ENCODE measurements around the gene AGAP1.

The AGAP1 gene

DNA sequence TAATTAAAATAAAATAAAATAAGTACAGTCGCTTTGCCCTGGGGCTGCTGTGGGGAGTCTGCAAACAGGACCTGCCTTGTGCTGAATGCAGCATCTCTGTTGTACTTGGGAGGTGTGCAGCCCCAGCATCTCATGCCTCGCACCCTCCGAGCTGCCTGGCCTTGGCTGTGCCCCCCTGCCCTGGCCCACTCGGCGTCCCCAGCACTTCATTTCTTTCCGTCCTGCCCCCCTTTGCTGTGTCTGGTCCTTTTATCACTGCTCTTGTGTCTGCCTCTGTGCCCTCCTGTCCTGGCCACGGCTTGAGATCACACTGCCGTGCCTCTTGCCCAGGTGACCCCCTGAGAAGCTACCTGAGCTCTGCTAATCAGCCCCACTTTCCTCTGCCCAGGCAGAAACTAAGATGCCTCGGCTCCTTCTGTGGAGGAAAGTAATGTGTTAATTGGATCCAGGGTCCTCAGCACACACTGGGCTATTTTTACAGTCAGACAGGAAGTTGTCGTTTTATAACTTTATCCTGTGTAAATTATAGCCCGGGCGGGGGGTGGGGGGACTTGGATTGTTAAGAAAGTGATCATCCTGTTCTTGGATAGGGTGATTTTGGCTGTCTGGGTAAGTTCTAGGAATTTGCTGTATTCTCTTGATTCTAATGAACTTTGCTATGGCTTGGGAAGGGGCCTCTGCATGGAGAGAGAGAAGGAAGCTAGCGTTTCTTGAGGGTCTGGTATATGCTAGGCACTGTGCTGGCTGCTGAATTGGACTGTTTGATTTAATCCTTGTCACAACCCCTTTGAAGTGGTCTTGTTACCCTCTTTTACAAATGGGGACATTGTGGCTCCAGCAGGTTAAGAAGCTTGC, 69.4 kb downstream of the AGAP1 start:
- H3K4me1 ChIP-seq (ENCODE audit: control insufficient read depth in 1 of 2, insufficient read depth in 2 of 2, low read length in 2 of 2) = peaks cover 0 to 11% of the 10 kb centered on the region in 2 donors
- H3K9me3 ChIP-seq (ENCODE audit: control insufficient read depth in 1 of 2, low read length in 2 of 2) = no peaks in the 10 kb centered on the region
- no peak overlapping the region for H3K27ac ChIP-seq (ENCODE audit: low read length)
- H3K4me3 ChIP-seq (ENCODE audit: low read depth in 1 of 2, low read length in 2 of 2) = no peak overlapping the region
- no peaks in the 10 kb centered on the region for H3K27me3 ChIP-seq (ENCODE audit: low read depth, low read length)
- H3K36me3 ChIP-seq (ENCODE audit: control insufficient read depth in 1 of 2, insufficient read depth in 2 of 2, low read length in 2 of 2) = peaks cover 0 to 2% of the 10 kb centered on the region in 2 donors

DNA sequence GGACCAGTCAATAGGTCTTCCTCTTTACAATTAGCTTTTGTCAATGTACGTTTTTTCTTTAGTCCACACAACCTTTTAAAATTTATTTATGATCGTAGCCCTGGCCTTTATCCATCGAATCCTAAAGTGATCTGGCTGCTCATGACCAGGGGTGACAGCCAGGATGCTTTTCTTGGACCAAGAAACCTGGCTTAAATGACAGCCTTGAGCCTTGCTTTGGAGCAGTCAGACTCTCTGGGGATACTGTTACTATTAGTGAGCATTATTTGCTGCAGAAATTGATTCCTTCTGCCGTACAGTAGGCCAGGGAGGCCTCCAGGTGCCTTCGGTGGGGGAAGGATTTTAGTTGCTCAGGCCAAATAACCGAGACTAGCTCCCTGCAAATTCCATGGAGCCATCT, 70.2 kb downstream of the AGAP1 start:
- H3K27ac ChIP-seq (ENCODE audit: low read length) = no peak overlapping the region
- H3K36me3 ChIP-seq (ENCODE audit: control insufficient read depth in 1 of 2, insufficient read depth in 2 of 2, low read length in 2 of 2) = peaks cover 0 to 7% of the 10 kb centered on the region in 2 donors
- peaks cover 0 to 5% of the 10 kb centered on the region in 2 donors for H3K9me3 ChIP-seq (ENCODE audit: control insufficient read depth in 1 of 2, low read length in 2 of 2)
- no peak overlapping the region for H3K4me3 ChIP-seq (ENCODE audit: low read depth in 1 of 2, low read length in 2 of 2)
- no peaks in the 10 kb centered on the region for H3K27me3 ChIP-seq (ENCODE audit: low read depth, low read length)
- peaks cover 0 to 11% of the 10 kb centered on the region in 2 donors for H3K4me1 ChIP-seq (ENCODE audit: control insufficient read depth in 1 of 2, insufficient read depth in 2 of 2, low read length in 2 of 2)

DNA sequence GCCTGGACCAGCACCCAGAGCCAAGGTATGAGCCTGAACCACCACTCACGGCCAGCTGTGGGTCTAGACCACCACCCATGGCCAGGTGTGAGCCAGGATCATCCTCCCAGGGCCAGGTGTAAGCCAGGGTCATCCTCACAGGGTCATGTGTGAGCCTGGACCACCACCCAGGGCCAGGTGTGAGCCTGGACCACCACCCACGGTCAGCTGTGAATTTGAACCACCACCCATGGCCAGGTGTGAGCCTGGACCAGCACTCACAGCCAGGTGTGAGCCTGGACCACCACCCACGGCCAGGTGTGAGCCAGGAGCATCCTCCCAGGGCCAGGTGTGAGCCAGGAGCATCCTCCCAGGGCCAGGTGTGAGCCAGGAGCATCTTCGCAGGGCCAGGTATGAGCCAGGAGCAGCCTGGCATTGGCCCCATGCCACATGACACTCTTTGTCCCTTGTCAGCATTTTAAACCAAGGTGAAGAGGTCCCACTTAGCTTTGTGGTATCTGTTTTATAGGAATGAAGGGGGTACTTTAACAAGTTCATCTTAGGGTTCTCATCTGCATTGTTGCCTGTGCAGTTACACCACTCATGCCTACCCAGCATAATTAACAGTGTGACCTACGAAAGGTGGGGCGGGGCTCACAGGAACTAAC, 71.2 kb downstream of the AGAP1 start:
- Histone ChIP-seq H3K4me1 (ENCODE audit: control insufficient read depth in 1 of 2, insufficient read depth in 2 of 2, low read length in 2 of 2) (peaks cover 0 to 11% of the 10 kb centered on the region in 2 donors), H3K4me3 (ENCODE audit: low read depth in 1 of 2, low read length in 2 of 2) (no peak overlapping the region), H3K36me3 (ENCODE audit: control insufficient read depth in 1 of 2, insufficient read depth in 2 of 2, low read length in 2 of 2) (peaks cover 0 to 7% of the 10 kb centered on the region in 2 donors), H3K27ac (ENCODE audit: low read length) (no peak overlapping the region), H3K9me3 (ENCODE audit: control insufficient read depth in 1 of 2, low read length in 2 of 2) (peaks cover 0 to 5% of the 10 kb centered on the region in 2 donors), H3K27me3 (ENCODE audit: low read depth, low read length) (no peaks in the 10 kb centered on the region)

DNA sequence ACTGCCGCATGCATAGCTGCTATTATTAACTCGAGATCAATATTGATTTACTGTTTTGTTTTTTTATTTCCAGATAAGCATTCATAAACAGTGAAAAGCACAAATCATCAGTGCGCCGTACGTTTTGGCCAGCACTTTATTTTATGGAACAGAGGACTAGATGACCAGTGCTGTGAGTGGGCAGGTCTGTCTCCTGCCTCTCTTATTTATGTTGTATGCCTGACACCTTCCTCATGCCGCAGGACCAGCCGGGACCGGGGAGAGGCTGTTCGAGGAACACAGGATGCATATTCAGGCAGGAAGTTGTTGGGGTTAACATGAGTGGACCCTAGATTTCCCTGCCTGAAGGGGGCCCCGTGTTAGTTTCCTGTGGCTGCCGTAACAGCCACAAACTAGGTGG, 72.6 kb downstream of the AGAP1 start:
- Histone ChIP-seq H3K36me3 (ENCODE audit: control insufficient read depth in 1 of 2, insufficient read depth in 2 of 2, low read length in 2 of 2) (peaks cover 0 to 7% of the 10 kb centered on the region in 2 donors), H3K4me1 (ENCODE audit: control insufficient read depth in 1 of 2, insufficient read depth in 2 of 2, low read length in 2 of 2) (peaks cover 0 to 11% of the 10 kb centered on the region in 2 donors), H3K27ac (ENCODE audit: low read length) (no peak overlapping the region)

DNA sequence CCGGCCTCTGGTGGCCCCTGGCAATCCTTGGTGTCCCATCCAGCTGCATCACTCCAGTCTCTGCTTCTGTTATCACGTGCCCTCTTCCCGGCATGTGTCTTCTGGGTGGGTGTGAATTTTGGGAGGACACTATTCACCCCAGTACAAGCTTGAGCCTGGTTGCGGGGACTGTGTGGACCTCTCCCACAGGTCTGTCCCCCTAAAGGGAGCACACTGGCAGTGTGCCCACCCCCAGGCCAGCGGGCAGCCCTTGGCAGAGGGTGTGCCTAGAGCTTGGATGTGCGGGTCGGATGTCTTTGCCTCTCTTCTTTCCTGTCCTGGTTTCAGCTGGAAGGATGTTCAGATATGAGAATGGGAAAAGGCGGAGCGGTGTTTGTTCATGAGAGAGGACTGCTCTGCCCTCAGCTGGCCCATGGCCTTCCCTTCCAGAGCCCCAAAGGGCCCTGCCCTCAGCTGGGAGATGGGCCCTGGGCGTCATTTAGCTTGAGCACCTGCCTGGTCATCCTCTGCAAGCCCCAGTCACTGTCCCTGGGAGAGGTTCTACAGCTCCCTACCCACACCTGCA, 73.2 kb downstream of the AGAP1 start:
- Histone ChIP-seq H3K9me3 (ENCODE audit: control insufficient read depth in 1 of 2, low read length in 2 of 2) (peaks cover 0 to 5% of the 10 kb centered on the region in 2 donors), H3K27me3 (ENCODE audit: low read depth, low read length) (no peaks in the 10 kb centered on the region), H3K4me3 (ENCODE audit: low read depth in 1 of 2, low read length in 2 of 2) (no peak overlapping the region), H3K27ac (ENCODE audit: low read length) (no peak overlapping the region), H3K36me3 (ENCODE audit: control insufficient read depth in 1 of 2, insufficient read depth in 2 of 2, low read length in 2 of 2) (peaks cover 0 to 7% of the 10 kb centered on the region in 2 donors), H3K4me1 (ENCODE audit: control insufficient read depth in 1 of 2, insufficient read depth in 2 of 2, low read length in 2 of 2) (peaks cover 0 to 11% of the 10 kb centered on the region in 2 donors)

More for the DNA sequence above, 72.6 kb downstream of the AGAP1 start:
- Histone ChIP-seq H3K9me3 (ENCODE audit: control insufficient read depth in 1 of 2, low read length in 2 of 2) (peaks cover 0 to 5% of the 10 kb centered on the region in 2 donors), H3K27me3 (ENCODE audit: low read depth, low read length) (no peaks in the 10 kb centered on the region), H3K4me3 (ENCODE audit: low read depth in 1 of 2, low read length in 2 of 2) (no peak overlapping the region)

DNA sequence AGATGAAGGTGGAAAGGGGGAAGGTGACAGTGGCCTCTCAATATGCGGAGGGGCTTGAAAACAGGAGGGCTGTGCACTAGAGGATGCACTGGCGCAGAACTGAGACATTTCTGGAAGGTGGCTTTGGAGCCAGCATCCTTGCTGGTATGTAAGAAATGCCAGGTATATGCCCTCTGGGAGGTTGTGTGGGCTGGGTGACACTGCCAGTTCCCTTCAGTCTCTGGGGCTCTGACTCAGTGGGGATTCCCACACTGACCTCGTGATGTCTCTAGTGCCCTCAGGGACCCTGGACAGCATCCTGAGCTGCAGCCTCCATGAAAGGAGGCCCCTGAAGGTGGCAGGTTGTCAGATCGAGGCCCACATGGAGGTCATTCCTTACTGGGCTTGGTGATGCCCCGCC, 74.0 kb downstream of the AGAP1 start:
- H3K36me3 ChIP-seq (ENCODE audit: control insufficient read depth in 1 of 2, insufficient read depth in 2 of 2, low read length in 2 of 2) = peaks cover 0 to 7% of the 10 kb centered on the region in 2 donors
- H3K4me3 ChIP-seq (ENCODE audit: low read depth in 1 of 2, low read length in 2 of 2) = no peak overlapping the region
- peaks cover 0 to 11% of the 10 kb centered on the region in 2 donors for H3K4me1 ChIP-seq (ENCODE audit: control insufficient read depth in 1 of 2, insufficient read depth in 2 of 2, low read length in 2 of 2)

DNA sequence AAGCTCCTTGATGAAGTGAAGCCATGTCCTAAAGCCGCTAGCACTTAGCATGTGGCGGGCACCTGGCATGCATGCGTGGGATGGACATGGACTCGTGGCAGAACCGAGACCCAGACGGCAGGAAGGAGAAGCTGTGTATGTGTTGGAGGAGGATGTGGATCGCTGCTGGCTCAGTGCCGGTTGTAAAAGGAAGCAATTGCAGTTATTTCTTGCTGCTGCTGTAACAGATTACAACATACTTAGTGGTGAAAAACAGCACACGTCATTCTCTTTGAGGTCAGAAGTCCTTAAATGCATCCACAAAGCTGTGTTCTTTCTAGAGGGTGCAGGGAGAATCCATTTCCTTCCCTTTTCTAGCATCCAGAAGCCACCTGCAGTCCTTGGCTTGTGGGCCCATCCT, 74.6 kb downstream of the AGAP1 start:
- Histone ChIP-seq H3K4me3 (ENCODE audit: low read depth in 1 of 2, low read length in 2 of 2) (no peak overlapping the region), H3K4me1 (ENCODE audit: control insufficient read depth in 1 of 2, insufficient read depth in 2 of 2, low read length in 2 of 2) (peaks cover 0 to 6% of the 10 kb centered on the region in 2 donors), H3K36me3 (ENCODE audit: control insufficient read depth in 1 of 2, insufficient read depth in 2 of 2, low read length in 2 of 2) (peaks cover 0 to 7% of the 10 kb centered on the region in 2 donors), H3K9me3 (ENCODE audit: control insufficient read depth in 1 of 2, low read length in 2 of 2) (peaks cover 0 to 5% of the 10 kb centered on the region in 2 donors), H3K27ac (ENCODE audit: low read length) (no peak overlapping the region), H3K27me3 (ENCODE audit: low read depth, low read length) (no peaks in the 10 kb centered on the region)

More for the DNA sequence above, 74.0 kb downstream of the AGAP1 start:
- Histone ChIP-seq H3K9me3 (ENCODE audit: control insufficient read depth in 1 of 2, low read length in 2 of 2) (peaks cover 0 to 5% of the 10 kb centered on the region in 2 donors), H3K27ac (ENCODE audit: low read length) (no peak overlapping the region), H3K27me3 (ENCODE audit: low read depth, low read length) (no peaks in the 10 kb centered on the region)

DNA sequence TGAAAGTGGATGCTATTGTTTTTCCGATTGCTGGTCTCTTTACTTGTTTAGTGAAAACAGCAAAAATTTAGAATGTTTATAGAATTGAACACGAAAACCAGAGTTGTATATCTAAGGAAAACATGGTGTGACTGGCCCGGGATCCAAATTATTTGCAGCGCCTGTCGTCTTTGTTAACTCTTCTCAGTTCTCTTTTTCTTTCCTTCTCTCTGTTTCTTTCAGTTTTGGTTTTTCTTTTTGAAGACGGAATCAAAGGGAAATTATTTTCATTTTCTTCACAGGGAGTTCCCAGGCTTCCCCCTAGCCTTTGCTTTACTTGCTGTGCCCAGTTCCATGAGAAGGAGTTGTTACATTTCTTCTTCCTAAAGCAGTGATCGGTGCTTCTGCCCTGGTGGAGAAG, 76.0 kb downstream of the AGAP1 start:
- Histone ChIP-seq H3K4me1 (ENCODE audit: control insufficient read depth in 1 of 2, insufficient read depth in 2 of 2, low read length in 2 of 2) (no peaks in the 10 kb centered on the region), H3K27ac (ENCODE audit: low read length) (no peak overlapping the region), H3K9me3 (ENCODE audit: control insufficient read depth in 1 of 2, low read length in 2 of 2) (peaks cover 0 to 5% of the 10 kb centered on the region in 2 donors), H3K4me3 (ENCODE audit: low read depth in 1 of 2, low read length in 2 of 2) (no peak overlapping the region), H3K27me3 (ENCODE audit: low read depth, low read length) (no peaks in the 10 kb centered on the region), H3K36me3 (ENCODE audit: control insufficient read depth in 1 of 2, insufficient read depth in 2 of 2, low read length in 2 of 2) (peaks cover 0 to 7% of the 10 kb centered on the region in 2 donors)

DNA sequence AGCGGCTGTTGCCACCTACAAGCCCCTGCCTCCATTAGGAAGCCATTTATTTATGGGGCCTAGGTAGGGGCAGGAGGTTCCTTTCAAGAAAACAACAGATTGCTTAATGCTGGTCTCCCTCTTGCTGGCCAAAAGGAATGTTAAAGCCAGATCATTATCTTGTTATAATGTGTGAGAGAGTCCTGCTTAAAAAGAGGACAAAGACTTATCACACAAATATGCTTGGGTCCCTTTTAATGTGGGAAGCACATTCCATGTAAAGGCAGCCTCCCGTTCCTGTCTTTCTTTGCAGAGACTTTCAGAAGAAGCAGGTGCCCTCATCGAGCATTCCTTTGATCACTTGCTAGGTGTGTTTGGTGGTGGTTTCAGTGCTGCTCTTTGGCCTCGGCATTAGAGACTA, 76.4 kb downstream of the AGAP1 start:
- Histone ChIP-seq H3K4me3 (ENCODE audit: low read depth in 1 of 2, low read length in 2 of 2) (no peak overlapping the region), H3K9me3 (ENCODE audit: control insufficient read depth in 1 of 2, low read length in 2 of 2) (peaks cover 0 to 5% of the 10 kb centered on the region in 2 donors), H3K27ac (ENCODE audit: low read length) (no peak overlapping the region), H3K4me1 (ENCODE audit: control insufficient read depth in 1 of 2, insufficient read depth in 2 of 2, low read length in 2 of 2) (no peaks in the 10 kb centered on the region), H3K27me3 (ENCODE audit: low read depth, low read length) (no peaks in the 10 kb centered on the region), H3K36me3 (ENCODE audit: control insufficient read depth in 1 of 2, insufficient read depth in 2 of 2, low read length in 2 of 2) (peaks cover 0 to 7% of the 10 kb centered on the region in 2 donors)

DNA sequence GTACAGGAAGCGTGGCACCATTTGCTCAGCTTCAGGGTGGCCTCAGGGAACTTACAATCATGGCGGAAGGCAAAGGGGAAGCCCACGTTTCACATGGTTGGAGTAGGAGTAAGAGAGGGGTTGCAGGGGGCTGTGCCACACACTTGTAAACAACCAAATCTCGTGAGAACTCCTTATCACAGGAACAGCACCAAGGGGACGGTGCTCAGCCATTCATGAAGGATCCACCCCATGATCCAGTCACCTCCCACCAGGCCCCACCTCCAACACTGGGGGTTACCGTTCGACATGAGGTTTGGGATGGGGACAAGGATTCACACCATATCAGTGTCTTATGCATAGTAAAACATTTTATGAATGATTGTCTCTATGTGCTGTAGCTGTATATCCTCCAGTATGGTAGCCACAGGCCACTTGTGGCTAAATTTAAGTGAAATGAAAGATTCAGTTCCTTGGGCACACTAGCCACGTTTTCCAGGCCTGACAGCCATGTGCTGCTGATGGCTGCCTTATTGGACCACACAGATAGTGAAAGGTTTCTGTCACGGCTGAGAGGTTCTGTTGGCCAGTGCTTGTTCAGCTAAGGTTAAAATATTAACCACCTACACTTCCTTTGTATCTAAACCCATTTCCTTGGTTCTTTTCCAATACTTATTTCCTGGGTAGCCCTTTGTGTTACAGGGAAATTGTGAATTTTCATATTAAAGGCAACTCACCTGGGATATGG, 77.3 kb downstream of the AGAP1 start:
- no peak overlapping the region for H3K4me3 ChIP-seq (ENCODE audit: low read depth in 1 of 2, low read length in 2 of 2)
- peaks cover 0 to 7% of the 10 kb centered on the region in 2 donors for H3K36me3 ChIP-seq (ENCODE audit: control insufficient read depth in 1 of 2, insufficient read depth in 2 of 2, low read length in 2 of 2)
- no peak overlapping the region for H3K27ac ChIP-seq (ENCODE audit: low read length)
- H3K9me3 ChIP-seq (ENCODE audit: control insufficient read depth in 1 of 2, low read length in 2 of 2) = peaks cover 0 to 5% of the 10 kb centered on the region in 2 donors
- H3K4me1 ChIP-seq (ENCODE audit: control insufficient read depth in 1 of 2, insufficient read depth in 2 of 2, low read length in 2 of 2) = no peaks in the 10 kb centered on the region
- no peaks in the 10 kb centered on the region for H3K27me3 ChIP-seq (ENCODE audit: low read depth, low read length)

DNA sequence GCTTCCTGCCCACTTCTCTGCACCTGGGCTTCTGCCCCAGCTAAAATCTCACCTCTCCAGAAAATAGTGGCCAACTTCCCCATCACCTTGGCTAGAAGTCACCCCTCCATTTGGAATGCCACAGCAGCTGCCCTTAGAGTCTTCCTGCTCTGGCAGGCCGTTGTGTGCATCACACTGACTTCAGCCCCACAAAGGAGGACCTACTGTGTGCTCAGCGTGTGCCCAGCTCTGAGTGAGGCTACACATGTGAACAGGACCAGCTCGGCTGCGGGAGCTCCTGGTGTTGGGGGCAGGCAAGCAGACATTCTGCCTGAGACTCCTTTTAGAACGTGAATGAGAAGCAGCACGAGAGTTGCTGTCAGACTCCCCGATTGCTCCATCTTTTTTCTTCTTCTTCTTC, 78.7 kb downstream of the AGAP1 start:
- H3K4me1 ChIP-seq (ENCODE audit: control insufficient read depth in 1 of 2, insufficient read depth in 2 of 2, low read length in 2 of 2) = peaks cover 0 to 4% of the 10 kb centered on the region in 2 donors

More for the DNA sequence above, 78.7 kb downstream of the AGAP1 start:
- peaks cover 0 to 7% of the 10 kb centered on the region in 2 donors for H3K36me3 ChIP-seq (ENCODE audit: control insufficient read depth in 1 of 2, insufficient read depth in 2 of 2, low read length in 2 of 2)
- no peak overlapping the region for H3K27ac ChIP-seq (ENCODE audit: low read length)
- H3K9me3 ChIP-seq (ENCODE audit: control insufficient read depth in 1 of 2, low read length in 2 of 2) = peaks cover 0 to 5% of the 10 kb centered on the region in 2 donors
- no peak overlapping the region for H3K4me3 ChIP-seq (ENCODE audit: low read depth in 1 of 2, low read length in 2 of 2)
- no peaks in the 10 kb centered on the region for H3K27me3 ChIP-seq (ENCODE audit: low read depth, low read length)

All from muscle layer of duodenum (tissue), 2 donors.